GM18502 (cell line): Measurements from ENCODE around the gene HIPK4.
"Not testable (repeated sequence)": the region's sequence is repeated elsewhere in the genome, so short reads cannot be mapped to it uniquely, and the experiment has no call there.

Source experiments
- ATAC-seq: cut with Tn5 transposase; IDR thresholded peaks from one replicate; pipeline ENCODE4 v1.9.1; 2021; ENCODE audit warnings: mild to moderate bottlenecking; ENCODE audit not compliant: unreplicated experiment, poor library complexity

The HIPK4 gene

GRCh38 chr19:40342644-40343311 is 47.2 kb downstream of the HIPK4 start:
- ATAC-seq: no peak

- ATAC-seq: no peak
Measured at GRCh38 chr19:40341601-40342482, 48.1 kb downstream of the HIPK4 start.

- ATAC-seq: no peak
Measured at GRCh38 chr19:40339018-40339728, 50.8 kb downstream of the HIPK4 start.

- ATAC-seq: no peak
Measured at GRCh38 chr19:40337594-40337993, 52.4 kb downstream of the HIPK4 start.

DNA sequence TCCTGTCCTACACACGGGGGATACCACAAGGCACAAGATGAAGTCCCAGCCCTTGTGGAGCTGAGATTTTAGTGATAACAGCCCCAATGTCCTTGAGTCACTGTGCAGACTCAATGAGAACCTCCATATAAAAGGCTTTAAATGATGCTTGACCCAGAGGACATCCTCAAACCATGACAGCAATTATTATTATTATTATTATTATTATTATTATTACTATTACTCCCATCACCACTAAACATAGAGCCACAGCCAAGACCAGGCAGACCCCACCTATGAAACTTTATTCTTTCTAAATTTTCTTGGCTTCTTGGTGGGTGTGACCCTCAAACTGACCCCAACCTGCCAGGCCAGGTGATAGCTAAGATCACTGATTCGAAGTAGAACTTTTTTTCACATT is 52.9 kb downstream of the HIPK4 start:
- ATAC-seq: no peak

DNA sequence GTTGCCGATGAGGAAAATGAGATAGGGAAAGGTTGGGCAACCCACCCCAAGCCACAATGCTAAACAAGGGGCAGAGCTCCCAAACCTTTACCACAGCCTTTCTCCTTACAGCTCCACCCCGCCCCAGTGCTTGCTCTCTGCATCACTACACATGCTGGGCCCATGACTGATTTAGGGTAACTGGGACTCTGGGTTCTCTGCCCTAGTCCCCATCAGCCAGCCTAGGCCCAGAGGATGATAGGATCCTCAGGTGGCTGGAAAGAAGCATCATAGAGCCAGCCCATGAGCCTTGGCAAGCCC is 53.4 kb downstream of the HIPK4 start:
- no peak for ATAC-seq

DNA sequence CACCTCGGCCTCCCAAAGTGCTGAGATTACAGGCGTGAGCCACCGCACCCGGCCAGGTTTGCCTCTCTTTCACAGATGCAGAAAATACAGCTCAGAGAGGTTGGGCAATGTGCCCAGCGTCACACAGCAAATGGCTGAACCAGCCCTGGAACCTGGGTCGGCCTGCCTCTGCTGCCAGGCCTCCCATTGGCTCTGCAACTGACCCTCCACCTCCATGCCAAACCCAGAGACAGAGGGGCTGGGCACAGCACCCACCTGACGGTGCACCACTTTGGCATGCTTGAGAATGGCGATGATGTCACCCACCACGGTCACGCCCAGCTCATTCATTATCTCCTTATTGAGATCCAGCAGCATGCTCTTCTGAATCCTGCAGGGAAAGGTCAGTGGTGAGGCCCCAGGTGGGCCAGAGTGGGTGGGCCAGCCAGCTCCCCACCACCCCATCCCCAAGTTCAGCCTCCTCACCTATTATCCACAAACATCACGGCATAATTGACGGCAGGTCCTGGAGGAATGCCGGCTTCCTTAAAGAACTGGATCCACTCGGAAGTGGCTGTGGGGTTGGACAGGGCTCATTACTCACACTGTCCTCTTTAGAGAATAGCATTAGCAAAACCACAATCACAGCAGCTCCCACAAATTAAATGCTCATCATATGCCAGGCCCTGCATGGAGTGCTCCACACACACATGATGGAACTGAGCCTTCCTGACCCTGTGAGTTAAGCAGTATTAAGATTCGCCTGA is 54.0 kb downstream of the HIPK4 start:
- no peak for ATAC-seq

GRCh38 chr19:40335101-40335500 is 54.9 kb downstream of the HIPK4 start:
- no peak for ATAC-seq

DNA sequence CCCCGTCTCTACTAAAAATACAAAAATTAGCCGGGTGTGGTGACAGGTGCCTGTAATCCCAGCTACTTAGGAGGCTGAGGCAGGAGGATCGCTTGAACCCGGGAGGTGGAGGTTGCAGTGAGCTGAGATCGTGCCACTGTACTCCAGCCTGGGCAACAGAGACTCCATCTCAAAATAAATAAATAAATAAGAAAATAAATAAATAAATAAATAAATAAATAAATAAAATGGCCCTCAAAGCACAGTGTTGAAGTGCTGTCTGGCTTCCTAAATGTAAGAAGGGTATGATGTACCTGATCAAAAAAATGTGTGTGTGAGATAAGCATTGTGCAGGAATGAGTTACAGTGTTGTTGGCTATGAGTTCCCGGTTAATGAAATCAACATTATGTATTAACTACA is 56.9 kb downstream of the HIPK4 start:
- not testable (repeated sequence) for ATAC-seq

- ATAC-seq: no peak
Measured at GRCh38 chr19:40332669-40333068, 57.3 kb downstream of the HIPK4 start.

DNA sequence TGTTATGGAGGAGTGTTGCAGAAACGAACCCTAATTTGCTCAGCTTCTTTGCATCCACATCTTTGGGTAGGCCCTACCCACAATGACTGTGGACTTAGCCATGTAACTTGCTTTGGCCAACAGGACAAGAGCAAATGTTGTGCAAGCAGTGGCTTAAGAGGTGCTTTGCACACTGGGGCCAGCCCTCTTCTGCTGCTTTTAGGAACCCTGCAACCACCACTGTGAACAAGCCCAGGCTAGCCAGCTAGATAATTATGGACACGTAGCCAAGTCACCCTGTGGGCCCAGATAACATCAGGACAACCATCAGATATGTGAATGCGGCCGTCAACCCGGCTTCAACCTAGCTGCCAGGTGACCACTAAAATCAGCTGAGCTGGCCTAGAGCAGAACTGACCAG is 58.9 kb downstream of the HIPK4 start:
- ATAC-seq: no peak
